ENCODE results near the gene COL27A1.

Gene COL27A1

GRCh38 chr9:114141553-114142402, 13.6 kb upstream of the COL27A1 start:
- Histone ChIP-seq H3K27ac (replicated peaks) (no peak overlapping the region), H3K4me3 (replicated peaks; ENCODE audit: insufficient read depth, low read length) (no peak overlapping the region), H3K27me3 (ENCODE audit: insufficient read depth, poor library complexity, severe bottlenecking) (peaks cover 6% of the 10 kb centered on the region)
- TF ChIP-seq POLR2AphosphoS5 (IDR thresholded peaks at IDR 0.05; ENCODE audit: low read depth) (no peak), REST (IDR thresholded peaks at IDR 0.05; ENCODE audit: insufficient replicate concordance, low read depth) (no peak), SPI1 (IDR thresholded peaks at IDR 0.05; ENCODE audit: borderline replicate concordance, low read depth) (no peak), GABPA (IDR thresholded peaks at IDR 0.05; ENCODE audit: low read depth) (no peak)
- TF ChIP-seq, protein P1, sequence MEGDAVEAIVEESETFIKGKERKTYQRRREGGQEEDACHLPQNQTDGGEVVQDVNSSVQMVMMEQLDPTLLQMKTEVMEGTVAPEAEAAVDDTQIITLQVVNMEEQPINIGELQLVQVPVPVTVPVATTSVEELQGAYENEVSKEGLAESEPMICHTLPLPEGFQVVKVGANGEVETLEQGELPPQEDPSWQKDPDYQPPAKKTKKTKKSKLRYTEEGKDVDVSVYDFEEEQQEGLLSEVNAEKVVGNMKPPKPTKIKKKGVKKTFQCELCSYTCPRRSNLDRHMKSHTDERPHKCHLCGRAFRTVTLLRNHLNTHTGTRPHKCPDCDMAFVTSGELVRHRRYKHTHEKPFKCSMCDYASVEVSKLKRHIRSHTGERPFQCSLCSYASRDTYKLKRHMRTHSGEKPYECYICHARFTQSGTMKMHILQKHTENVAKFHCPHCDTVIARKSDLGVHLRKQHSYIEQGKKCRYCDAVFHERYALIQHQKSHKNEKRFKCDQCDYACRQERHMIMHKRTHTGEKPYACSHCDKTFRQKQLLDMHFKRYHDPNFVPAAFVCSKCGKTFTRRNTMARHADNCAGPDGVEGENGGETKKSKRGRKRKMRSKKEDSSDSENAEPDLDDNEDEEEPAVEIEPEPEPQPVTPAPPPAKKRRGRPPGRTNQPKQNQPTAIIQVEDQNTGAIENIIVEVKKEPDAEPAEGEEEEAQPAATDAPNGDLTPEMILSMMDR (IDR thresholded peaks at IDR 0.05; ENCODE audit: insufficient read depth, low read length) = no peak
- DNase-seq (ENCODE audit: low read depth in 1 of 2, low spot score in 1 of 2) = no peak

GRCh38 chr9:114143234-114143633, 12.1 kb upstream of the COL27A1 start:
- no peak for DNase-seq (ENCODE audit: low read depth in 1 of 2, low spot score in 1 of 2)
- H3K4me3 ChIP-seq (replicated peaks; ENCODE audit: insufficient read depth, low read length) = no peak overlapping the region
- H3K27me3 ChIP-seq (ENCODE audit: insufficient read depth, poor library complexity, severe bottlenecking) = peaks cover 6% of the 10 kb centered on the region
- no peak overlapping the region for H3K27ac ChIP-seq (replicated peaks)
- no peak for TF ChIP-seq SPI1 (IDR thresholded peaks at IDR 0.05; ENCODE audit: borderline replicate concordance, low read depth)
- TF ChIP-seq, protein P1 (IDR thresholded peaks at IDR 0.05; ENCODE audit: insufficient read depth, low read length) = no peak
- no peak for TF ChIP-seq POLR2AphosphoS5 (IDR thresholded peaks at IDR 0.05; ENCODE audit: low read depth)
- no peak for TF ChIP-seq REST (IDR thresholded peaks at IDR 0.05; ENCODE audit: insufficient replicate concordance, low read depth)
- TF ChIP-seq GABPA (IDR thresholded peaks at IDR 0.05; ENCODE audit: low read depth) = no peak

DNA sequence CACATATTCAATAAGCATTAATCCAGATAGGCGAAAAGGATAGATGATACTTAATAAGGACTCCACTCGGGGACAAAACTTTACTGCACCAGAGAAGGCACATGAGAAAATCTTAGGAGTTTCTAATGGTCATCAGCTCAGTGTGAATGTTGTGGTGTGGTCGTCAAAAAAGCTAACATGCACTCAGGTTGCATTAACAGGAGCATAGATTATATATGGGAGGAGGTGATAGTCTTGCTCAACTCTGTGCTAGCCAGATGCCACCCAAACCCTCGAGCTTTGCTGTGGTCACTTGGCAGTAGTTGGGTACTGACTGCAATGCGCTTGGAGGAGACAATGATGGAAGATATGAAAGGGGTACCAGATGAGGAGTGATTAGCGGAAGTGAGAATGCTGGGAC, 8.6 kb upstream of the COL27A1 start:
- Histone ChIP-seq H3K27me3 (ENCODE audit: insufficient read depth, poor library complexity, severe bottlenecking) (peaks cover 4% of the 10 kb centered on the region), H3K27ac (replicated peaks) (no peak overlapping the region), H3K4me3 (replicated peaks; ENCODE audit: insufficient read depth, low read length) (no peak overlapping the region)
- no peak for TF ChIP-seq GABPA (IDR thresholded peaks at IDR 0.05; ENCODE audit: low read depth)
- no peak for DNase-seq (ENCODE audit: low read depth in 1 of 2, low spot score in 1 of 2)

DNA sequence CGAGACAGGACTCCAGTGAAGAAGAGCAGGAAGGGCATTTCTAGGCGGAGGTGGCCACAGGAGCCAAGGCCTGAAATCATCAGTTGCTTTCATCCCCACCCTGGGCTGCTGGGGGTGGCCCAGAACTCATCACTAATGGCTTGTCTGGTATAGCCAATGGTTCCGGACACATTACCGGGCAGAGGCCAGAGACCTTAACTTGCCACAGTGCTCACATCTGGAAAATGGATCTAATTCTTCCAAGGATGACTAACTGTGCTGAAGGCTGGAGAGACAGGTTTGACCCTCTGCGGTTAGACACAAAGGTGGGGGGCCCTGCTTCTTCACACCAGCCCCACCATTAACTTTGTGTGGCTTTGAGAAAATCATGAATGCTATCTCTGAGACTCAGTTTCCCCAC, 6.2 kb upstream of the COL27A1 start:
- DNase-seq (ENCODE audit: low read depth in 1 of 2, low spot score in 1 of 2) = no peak
- TF ChIP-seq REST (IDR thresholded peaks at IDR 0.05; ENCODE audit: insufficient replicate concordance, low read depth) = no peak
- TF ChIP-seq POLR2AphosphoS5 (IDR thresholded peaks at IDR 0.05; ENCODE audit: low read depth) = no peak
- TF ChIP-seq SPI1 (IDR thresholded peaks at IDR 0.05; ENCODE audit: borderline replicate concordance, low read depth) = no peak
- no peak for TF ChIP-seq GABPA (IDR thresholded peaks at IDR 0.05; ENCODE audit: low read depth)
- TF ChIP-seq, protein P1 (IDR thresholded peaks at IDR 0.05; ENCODE audit: insufficient read depth, low read length) = no peak
- Histone ChIP-seq H3K27ac (replicated peaks) (no peak overlapping the region), H3K4me3 (replicated peaks; ENCODE audit: insufficient read depth, low read length) (no peak overlapping the region), H3K27me3 (ENCODE audit: insufficient read depth, poor library complexity, severe bottlenecking) (peaks cover 13% of the 10 kb centered on the region)
